ENCODE data around the gene P2RY6. TPM values are rescaled to one million over a fixed set of nuclear protein-coding genes. Genes with fewer than 3 reads are reported as not detected.
A peak's percentile ranks its signal among the peaks of the same experiment; 100 is the strongest.

Gene P2RY6
- total RNA-seq, 1 donor from 2014 or later, result 3.7 TPM

- H3K4me3 ChIP-seq (ENCODE audit: low read depth, low read length), result no peak overlapping the region
- no peak for DNase-seq (ENCODE audit: low read depth)
- TF ChIP-seq, protein P1, sequence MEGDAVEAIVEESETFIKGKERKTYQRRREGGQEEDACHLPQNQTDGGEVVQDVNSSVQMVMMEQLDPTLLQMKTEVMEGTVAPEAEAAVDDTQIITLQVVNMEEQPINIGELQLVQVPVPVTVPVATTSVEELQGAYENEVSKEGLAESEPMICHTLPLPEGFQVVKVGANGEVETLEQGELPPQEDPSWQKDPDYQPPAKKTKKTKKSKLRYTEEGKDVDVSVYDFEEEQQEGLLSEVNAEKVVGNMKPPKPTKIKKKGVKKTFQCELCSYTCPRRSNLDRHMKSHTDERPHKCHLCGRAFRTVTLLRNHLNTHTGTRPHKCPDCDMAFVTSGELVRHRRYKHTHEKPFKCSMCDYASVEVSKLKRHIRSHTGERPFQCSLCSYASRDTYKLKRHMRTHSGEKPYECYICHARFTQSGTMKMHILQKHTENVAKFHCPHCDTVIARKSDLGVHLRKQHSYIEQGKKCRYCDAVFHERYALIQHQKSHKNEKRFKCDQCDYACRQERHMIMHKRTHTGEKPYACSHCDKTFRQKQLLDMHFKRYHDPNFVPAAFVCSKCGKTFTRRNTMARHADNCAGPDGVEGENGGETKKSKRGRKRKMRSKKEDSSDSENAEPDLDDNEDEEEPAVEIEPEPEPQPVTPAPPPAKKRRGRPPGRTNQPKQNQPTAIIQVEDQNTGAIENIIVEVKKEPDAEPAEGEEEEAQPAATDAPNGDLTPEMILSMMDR (conservative IDR thresholded peaks at IDR 0.05; ENCODE audit: low read depth, low read length), result no peak
These were observed 45.7 kb downstream of the P2RY6 start for GRCh38 chr11:73317803-73318202.

GRCh38 chr11:73318501-73319011, 46.4 kb downstream of the P2RY6 start:
- DNase-seq (ENCODE audit: low read depth), result peak; percentile 58
- no peak overlapping the region for H3K4me3 ChIP-seq (ENCODE audit: low read depth, low read length)
- TF ChIP-seq, protein P1 (conservative IDR thresholded peaks at IDR 0.05; ENCODE audit: low read depth, low read length), result no peak

- DNase-seq (ENCODE audit: low read depth), result no peak
- no peak overlapping the region for H3K4me3 ChIP-seq (ENCODE audit: low read depth, low read length)
- TF ChIP-seq, protein P1 (conservative IDR thresholded peaks at IDR 0.05; ENCODE audit: low read depth, low read length), result no peak
These were observed 48.8 kb downstream of the P2RY6 start for GRCh38 chr11:73320763-73321603.

DNA sequence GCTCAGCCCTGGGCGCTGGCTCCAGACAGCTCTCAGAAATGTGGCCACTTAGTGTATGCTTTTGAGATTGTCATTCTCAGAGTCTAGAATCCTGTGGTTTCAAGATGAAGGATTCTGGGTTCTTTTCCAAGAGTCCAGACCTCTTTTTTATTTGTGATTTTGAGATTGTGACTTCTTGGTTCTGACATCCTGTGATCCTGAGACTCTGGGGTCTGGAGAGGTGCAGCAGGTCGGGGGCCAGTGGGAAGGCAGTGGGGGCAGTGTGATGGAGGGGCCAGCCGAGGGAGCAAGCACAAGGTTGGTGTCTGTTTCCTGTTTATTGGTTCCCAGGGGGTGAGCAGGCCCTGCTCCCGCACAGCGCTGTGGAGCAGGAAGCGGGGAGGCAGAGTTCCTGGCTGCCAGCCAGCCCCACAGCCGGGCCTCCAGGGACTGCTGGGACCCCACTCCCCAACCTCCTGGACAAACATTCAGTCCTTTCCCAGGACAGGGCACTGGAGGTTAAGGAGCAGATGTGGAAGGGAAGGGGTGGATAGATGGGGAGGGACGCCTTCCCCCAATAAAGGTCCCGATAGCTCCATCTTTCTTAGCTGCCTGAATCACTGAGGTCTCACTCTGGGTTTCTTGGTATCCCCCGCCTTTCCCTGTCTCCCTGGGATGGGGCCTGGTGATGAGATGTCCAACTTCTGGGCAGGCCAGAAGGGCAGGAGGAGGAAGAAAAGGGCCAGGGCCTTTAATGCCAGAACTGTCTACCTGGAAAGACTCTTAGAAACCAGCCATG, 49.7 kb downstream of the P2RY6 start:
- no peak for DNase-seq (ENCODE audit: low read depth)
- H3K4me3 ChIP-seq (ENCODE audit: low read depth, low read length), result no peak overlapping the region
- TF ChIP-seq, protein P1 (conservative IDR thresholded peaks at IDR 0.05; ENCODE audit: low read depth, low read length), result no peak

DNA sequence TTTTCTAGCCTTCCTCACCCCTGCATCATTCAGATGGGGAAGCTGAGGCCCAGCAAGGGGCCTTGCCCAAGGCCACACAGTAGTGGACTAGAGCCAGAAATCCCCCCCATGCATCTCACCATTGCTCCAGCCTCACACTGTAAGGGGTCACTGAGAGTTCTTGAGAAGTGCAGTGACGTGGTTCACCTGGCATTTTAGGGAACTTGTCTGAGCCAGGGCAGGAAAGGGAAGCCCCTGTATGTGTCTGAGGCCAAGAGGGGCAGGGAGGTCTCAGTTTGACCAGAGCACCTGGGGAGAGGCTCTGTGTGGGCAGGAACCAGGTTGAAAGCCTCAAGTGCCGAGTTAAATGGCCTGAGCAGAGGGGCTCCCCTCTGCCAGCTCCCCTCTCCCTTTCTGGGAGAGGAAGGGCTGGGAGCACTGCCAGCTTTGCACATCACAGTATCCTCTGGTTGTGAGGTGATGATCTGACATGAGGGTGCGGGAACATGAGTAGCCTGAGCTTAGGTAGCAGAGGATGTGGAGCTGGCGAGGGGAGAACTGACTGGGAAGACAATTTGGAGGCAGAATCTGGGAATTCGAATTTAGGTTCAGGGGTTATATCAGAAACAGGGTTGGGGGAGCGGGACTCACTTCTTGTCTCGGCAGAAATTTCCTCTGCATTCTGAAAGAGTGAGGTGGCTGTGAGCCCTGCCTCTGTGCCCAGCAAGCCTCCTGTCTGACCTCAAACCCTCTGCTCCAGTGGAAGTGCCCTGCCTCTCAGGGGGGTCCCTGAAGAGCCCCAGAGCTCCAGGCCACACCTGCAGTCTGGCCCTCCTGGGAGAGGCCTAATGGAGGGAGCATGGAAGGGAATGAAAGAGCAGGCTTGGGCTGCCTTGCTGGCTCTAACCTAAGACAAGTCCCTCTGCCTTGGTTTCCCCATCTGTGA, 50.5 kb downstream of the P2RY6 start:
- TF ChIP-seq, protein P1 (conservative IDR thresholded peaks at IDR 0.05; ENCODE audit: low read depth, low read length), result no peak
- H3K4me3 ChIP-seq (ENCODE audit: low read depth, low read length), result no peak overlapping the region
- DNase-seq (ENCODE audit: low read depth), result no peak

DNA sequence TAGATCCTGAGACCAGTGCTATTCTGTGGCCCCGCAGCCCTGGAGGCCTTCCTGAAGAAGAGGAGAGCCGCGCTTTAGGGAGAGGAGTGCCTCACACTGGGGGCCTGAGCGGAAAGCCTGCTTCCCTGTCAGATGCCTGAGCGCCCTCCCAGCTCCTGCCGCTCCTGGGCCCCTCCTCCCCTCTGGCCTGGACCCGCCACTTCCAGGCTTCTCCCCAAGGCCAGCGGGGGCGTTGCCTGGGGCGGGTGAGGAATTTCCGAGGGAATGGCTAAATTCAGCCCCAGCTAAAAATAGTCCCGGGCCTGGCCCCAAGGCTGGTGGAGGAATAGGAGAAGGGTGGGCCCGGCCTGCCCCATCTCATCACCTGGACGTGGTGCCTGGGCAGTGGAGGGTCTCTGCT, 51.3 kb downstream of the P2RY6 start:
- TF ChIP-seq, protein P1 (conservative IDR thresholded peaks at IDR 0.05; ENCODE audit: low read depth, low read length), result no peak
- no peak for DNase-seq (ENCODE audit: low read depth)
- no peak overlapping the region for H3K4me3 ChIP-seq (ENCODE audit: low read depth, low read length)

All from epithelial cell of proximal tubule (primary cell).